Measurements from ENCODE around the gene MTFR2.

DNA sequence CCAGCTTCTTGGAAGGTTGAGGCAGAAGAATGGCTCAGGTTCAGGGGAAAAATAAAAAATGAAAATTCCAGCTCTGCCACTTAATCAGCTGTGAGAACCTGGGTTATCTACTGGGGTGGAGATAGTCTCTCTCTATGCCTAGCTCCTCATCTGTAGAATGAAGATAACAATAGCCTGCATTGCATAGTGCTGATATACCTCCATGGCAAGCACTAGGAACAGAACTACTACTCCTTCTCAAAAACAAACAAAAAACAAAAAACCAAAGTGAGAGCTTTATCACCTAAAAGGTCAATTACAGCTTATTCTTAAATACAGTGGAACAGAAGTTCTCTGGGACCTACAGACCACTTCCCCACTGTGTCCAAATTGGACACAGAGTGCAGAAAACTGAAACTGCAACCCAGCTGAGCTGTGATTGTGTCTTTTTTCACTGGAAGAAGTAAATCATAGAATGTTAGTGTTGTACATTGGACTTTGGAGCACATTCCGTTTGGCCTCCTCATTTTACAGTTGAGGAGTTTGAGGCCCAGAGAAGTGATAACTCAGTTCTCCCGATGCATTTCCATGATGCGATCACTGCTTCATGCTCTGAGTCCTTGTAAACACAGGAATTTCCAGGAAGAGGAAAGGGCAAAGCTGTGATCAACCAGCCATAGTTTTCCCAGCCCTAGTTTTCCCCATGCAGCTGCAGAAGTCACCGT is 23.3 kb downstream of the MTFR2 start:
- TF ChIP-seq FOXK2 (IDR thresholded peaks at IDR 0.05) (no peak), FOXM1 (IDR thresholded peaks at IDR 0.05; ENCODE audit: borderline replicate concordance) (no peak), ARNT (IDR thresholded peaks at IDR 0.05) (no peak), FOXA1 (IDR thresholded peaks at IDR 0.05) (no peak), SP1 (IDR thresholded peaks at IDR 0.05) (no peak), BHLHE40 (IDR thresholded peaks at IDR 0.05; ENCODE audit: borderline replicate concordance) (no peak), ELF4 (IDR thresholded peaks at IDR 0.05) (no peak), L3MBTL2 (conservative IDR thresholded peaks at IDR 0.05) (no peak), TARDBP (IDR thresholded peaks at IDR 0.05) (no peak), ZNF384 (IDR thresholded peaks at IDR 0.05) (no peak)

Measured in HEK293T (cell line).